HG03575 (cell line): ENCODE data around the gene CALN1.

Experiments
- ATAC-seq: cut with Tn5 transposase; IDR thresholded peaks from one replicate; pipeline ENCODE4 v1.9.1; 2021; ENCODE audit not compliant: unreplicated experiment, insufficient number of reproducible peaks, low FRiP score; ENCODE audit errors: extremely low read depth

The CALN1 gene

GRCh38 chr7:72335561-72336381, 76.4 kb downstream of the CALN1 start:
- no peak for ATAC-seq

GRCh38 chr7:72334698-72335097, 77.4 kb downstream of the CALN1 start:
- no peak for ATAC-seq

GRCh38 chr7:72334066-72334465, 78.1 kb downstream of the CALN1 start:
- no peak for ATAC-seq

GRCh38 chr7:72326811-72327210, 85.3 kb downstream of the CALN1 start:
- no peak for ATAC-seq

GRCh38 chr7:72326365-72326764, 85.8 kb downstream of the CALN1 start:
- no peak for ATAC-seq

- ATAC-seq = no peak
These were observed 86.6 kb downstream of the CALN1 start for GRCh38 chr7:72325561-72325960.

- no peak for ATAC-seq
These were observed 90.5 kb downstream of the CALN1 start for GRCh38 chr7:72321637-72322036.

- ATAC-seq = no peak
These were observed 91.1 kb downstream of the CALN1 start for GRCh38 chr7:72321081-72321480.

- no peak for ATAC-seq
These were observed 94.8 kb downstream of the CALN1 start for GRCh38 chr7:72317341-72317740.

- ATAC-seq = no peak
These were observed 96.0 kb downstream of the CALN1 start for GRCh38 chr7:72316148-72316547.

- no peak for ATAC-seq
These were observed 98.2 kb downstream of the CALN1 start for GRCh38 chr7:72313906-72314305.

- ATAC-seq = no peak
These were observed 101.8 kb downstream of the CALN1 start for GRCh38 chr7:72310301-72310700.

GRCh38 chr7:72309476-72309875, 102.7 kb downstream of the CALN1 start:
- ATAC-seq = no peak

GRCh38 chr7:72308986-72309385, 103.2 kb downstream of the CALN1 start:
- ATAC-seq = no peak

GRCh38 chr7:72307566-72307965, 104.6 kb downstream of the CALN1 start:
- no peak for ATAC-seq

- no peak for ATAC-seq
These were observed 113.2 kb downstream of the CALN1 start for GRCh38 chr7:72298912-72299311.

- no peak for ATAC-seq
These were observed 114.0 kb downstream of the CALN1 start for GRCh38 chr7:72298091-72298490.

- ATAC-seq = no peak
These were observed 114.5 kb downstream of the CALN1 start for GRCh38 chr7:72297636-72298035.

GRCh38 chr7:72292794-72293193, 119.3 kb downstream of the CALN1 start:
- no peak for ATAC-seq

- no peak for ATAC-seq
These were observed 120.0 kb downstream of the CALN1 start for GRCh38 chr7:72292118-72292517.

- no peak for ATAC-seq
These were observed 125.6 kb downstream of the CALN1 start for GRCh38 chr7:72286519-72286918.
